Panc1 (cell line): ENCODE data around the gene OR7A10. TPM values are rescaled to one million over a fixed set of nuclear protein-coding genes. Genes with fewer than 3 reads are reported as not detected.

Source experiments
- ATAC-seq: fragments of 200-7000 bp; cut with Tn5 transposase; 2 replicates; pipeline ENCODE4 v1.9.1; 2020; ENCODE audit warnings: mild to moderate bottlenecking, moderate library complexity
- BruUV-seq: library from RNA; stranded (reverse); fragments of 400-500 nt; replicated peaks from 2 replicates; lab custom pipeline; 2021; lab: Mats Ljungman, UMichigan
- CTCF ChIA-PET: fragments of 300-600 bp; sonication (Branson Sonifier 250); formaldehyde crosslinking; loops from one replicate; lab custom pipeline; 2022; ENCODE audit warnings: antibody characterized with exemption; lab: Charles Lee
- POLR2A ChIA-PET: fragments of 300-600 bp; sonication (Branson Sonifier 250); formaldehyde crosslinking; loops from one replicate; lab custom pipeline; 2022; ENCODE audit warnings: antibody characterized with exemption; lab: Charles Lee
- DNase-seq: peaks from one replicate; pipeline ENCODE4 v3.0.0-alpha.2; 2010; ENCODE audit warnings: low read depth, low spot score
- H3K27ac ChIP-seq: 2 replicates; pipeline ENCODE4 v1.5.1; 2011; ENCODE audit warnings: mild to moderate bottlenecking, low read length, inconsistent platforms
- H3K27me3 ChIP-seq: fragments of 200-500 bp; sonication (Bioruptor generic); 2 replicates; pipeline ENCODE4 v1.6.0; 2014; ENCODE audit warnings: low read length, inconsistent platforms; ENCODE audit not compliant: control insufficient read depth, insufficient read depth
- H3K36me3 ChIP-seq: fragments of 200-500 bp; sonication (Bioruptor generic); 2 replicates; pipeline ENCODE4 v1.5.1; 2014; ENCODE audit warnings: inconsistent platforms, mild to moderate bottlenecking, low read length, moderate library complexity; ENCODE audit not compliant: control insufficient read depth, insufficient read depth
- H3K4me1 ChIP-seq: 2 replicates; pipeline ENCODE4 v1.5.1; 2011; ENCODE audit warnings: inconsistent platforms, mild to moderate bottlenecking, low read length, moderate library complexity; ENCODE audit not compliant: control insufficient read depth, insufficient read depth
- H3K4me3 ChIP-seq, 2 experiments: 2 replicates each; pipeline ENCODE4 v1.5.1; 2011 to 2012; ENCODE audit warnings: low read depth in 2 of 2, low read length in 2 of 2, mild to moderate bottlenecking in 2 of 2, inconsistent platforms in 1 of 2, moderate library complexity in 1 of 2
- H3K9me3 ChIP-seq: fragments of 200-500 bp; sonication (Bioruptor generic); 2 replicates; pipeline ENCODE4 v1.5.1; 2014; ENCODE audit warnings: low read depth, mild to moderate bottlenecking, inconsistent platforms, low read length, moderate library complexity; ENCODE audit not compliant: control insufficient read depth, insufficient read depth
- POLR2AphosphoS5 ChIP-seq: IDR thresholded peaks from 2 replicates; pipeline ENCODE4 v1.6.1; 2012; ENCODE audit warnings: mild to moderate bottlenecking, low read depth, low read length, moderate library complexity
- SIN3A ChIP-seq: IDR thresholded peaks from 2 replicates; pipeline ENCODE4 v1.6.1; 2012; ENCODE audit warnings: low read depth, mild to moderate bottlenecking, low read length, moderate library complexity, borderline replicate concordance; ENCODE audit not compliant: insufficient read depth
- TCF7L2 ChIP-seq: IDR thresholded peaks from 2 replicates; pipeline ENCODE4 v1.6.1; 2011; ENCODE audit warnings: mild to moderate bottlenecking, low read depth, low read length, inconsistent platforms
- in situ Hi-C: cut with HindIII; loops from 2 replicates; pipeline ENCODE4 v1.10.0; 2016; ENCODE audit warnings: low sequenced_read_pairs, low pct_unique_long_range_greater_than_20kb
- intact Hi-C: fragments of 100-400 bp; cut with micrococcal nuclease; formaldehyde crosslinking; loops from one replicate; pipeline ENCODE4 v1.10.0; 2022; ENCODE audit not compliant: unreplicated experiment
- total RNA-seq: library from RNA; stranded (reverse); gene quantifications from one replicate; pipeline ENCODE4 v1.2.1, GENCODE V29; 2021; ENCODE audit not compliant: unreplicated experiment
- TF ChIP-seq, protein P1 (sequence below): fragments of 450-650 bp; IDR thresholded peaks from 2 replicates; pipeline ENCODE4 v1.5.1; 2017; ENCODE audit warnings: mild to moderate bottlenecking
- TF ChIP-seq, protein P2 (sequence below), 2 experiments: IDR thresholded peaks; 2 replicates each; pipeline ENCODE4 v1.6.1; 2011 to 2012; ENCODE audit warnings: low read depth in 2 of 2, control low read depth in 1 of 2, low read length in 1 of 2, mild to moderate bottlenecking in 1 of 2, moderate library complexity in 1 of 2; ENCODE audit not compliant: insufficient read depth in 1 of 2

OR7A10 gene
- total RNA-seq, 1 experiment from 2014 or later = not detected

DNA sequence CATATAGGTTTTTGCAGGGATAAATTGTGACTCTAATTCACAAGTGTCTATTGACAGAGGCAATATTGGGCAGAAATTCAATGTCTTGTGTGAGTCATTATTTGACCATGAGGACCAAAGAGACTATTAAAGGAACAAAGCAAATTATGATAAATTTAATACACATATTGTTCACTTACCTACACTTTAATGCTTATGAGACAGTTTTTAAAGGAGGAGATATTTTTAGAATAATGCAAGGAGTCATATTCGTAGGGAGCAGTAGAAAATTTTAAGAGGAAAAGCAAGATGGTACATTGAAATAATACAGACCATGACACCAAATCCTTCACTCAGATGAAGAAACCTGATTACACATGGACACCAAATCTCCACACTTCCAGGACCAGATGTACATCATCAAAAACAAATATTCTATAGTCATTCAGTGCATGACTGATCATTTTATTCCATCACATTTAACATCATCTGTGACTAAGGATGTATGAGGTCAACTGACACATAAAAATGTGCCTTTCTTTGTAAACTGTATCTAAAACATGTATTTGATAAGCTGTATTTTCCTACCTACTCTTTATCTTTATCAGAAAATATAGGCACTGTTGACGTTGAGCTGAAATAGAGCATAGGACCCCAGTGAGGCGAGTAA lies 41.4 kb upstream of the OR7A10 start:
- in situ Hi-C loops = no loop called here
- H3K9me3 ChIP-seq = no peaks in the 10 kb centered on the region; the same call in 1 of the 2 replicates
- no TSS peak for BruUV-seq
- CTCF ChIA-PET = interaction anchor here (0.5 kb wide), 1 partner anchor 192 kb away, joined by 3 read pairs; the partner anchor contains the start of gene OR1I1
- intact Hi-C loops = loop anchor here (5.0 kb wide), 1 partner anchor 103 kb away; no protein-coding TSS in a partner anchor
- ATAC-seq (no peak), DNase-seq (no peak)
- no peaks in the 10 kb centered on the region for H3K36me3 ChIP-seq
- no peaks in the 10 kb centered on the region; the same call in 1 of the 2 replicates for H3K27me3 ChIP-seq
- H3K4me1 ChIP-seq = no peaks in the 10 kb centered on the region
- H3K4me3 ChIP-seq = no peak overlapping the region
- POLR2A ChIA-PET = no interaction called here
- TF ChIP-seq, protein P1, sequence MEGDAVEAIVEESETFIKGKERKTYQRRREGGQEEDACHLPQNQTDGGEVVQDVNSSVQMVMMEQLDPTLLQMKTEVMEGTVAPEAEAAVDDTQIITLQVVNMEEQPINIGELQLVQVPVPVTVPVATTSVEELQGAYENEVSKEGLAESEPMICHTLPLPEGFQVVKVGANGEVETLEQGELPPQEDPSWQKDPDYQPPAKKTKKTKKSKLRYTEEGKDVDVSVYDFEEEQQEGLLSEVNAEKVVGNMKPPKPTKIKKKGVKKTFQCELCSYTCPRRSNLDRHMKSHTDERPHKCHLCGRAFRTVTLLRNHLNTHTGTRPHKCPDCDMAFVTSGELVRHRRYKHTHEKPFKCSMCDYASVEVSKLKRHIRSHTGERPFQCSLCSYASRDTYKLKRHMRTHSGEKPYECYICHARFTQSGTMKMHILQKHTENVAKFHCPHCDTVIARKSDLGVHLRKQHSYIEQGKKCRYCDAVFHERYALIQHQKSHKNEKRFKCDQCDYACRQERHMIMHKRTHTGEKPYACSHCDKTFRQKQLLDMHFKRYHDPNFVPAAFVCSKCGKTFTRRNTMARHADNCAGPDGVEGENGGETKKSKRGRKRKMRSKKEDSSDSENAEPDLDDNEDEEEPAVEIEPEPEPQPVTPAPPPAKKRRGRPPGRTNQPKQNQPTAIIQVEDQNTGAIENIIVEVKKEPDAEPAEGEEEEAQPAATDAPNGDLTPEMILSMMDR = no peak
- TF ChIP-seq, protein P2, sequence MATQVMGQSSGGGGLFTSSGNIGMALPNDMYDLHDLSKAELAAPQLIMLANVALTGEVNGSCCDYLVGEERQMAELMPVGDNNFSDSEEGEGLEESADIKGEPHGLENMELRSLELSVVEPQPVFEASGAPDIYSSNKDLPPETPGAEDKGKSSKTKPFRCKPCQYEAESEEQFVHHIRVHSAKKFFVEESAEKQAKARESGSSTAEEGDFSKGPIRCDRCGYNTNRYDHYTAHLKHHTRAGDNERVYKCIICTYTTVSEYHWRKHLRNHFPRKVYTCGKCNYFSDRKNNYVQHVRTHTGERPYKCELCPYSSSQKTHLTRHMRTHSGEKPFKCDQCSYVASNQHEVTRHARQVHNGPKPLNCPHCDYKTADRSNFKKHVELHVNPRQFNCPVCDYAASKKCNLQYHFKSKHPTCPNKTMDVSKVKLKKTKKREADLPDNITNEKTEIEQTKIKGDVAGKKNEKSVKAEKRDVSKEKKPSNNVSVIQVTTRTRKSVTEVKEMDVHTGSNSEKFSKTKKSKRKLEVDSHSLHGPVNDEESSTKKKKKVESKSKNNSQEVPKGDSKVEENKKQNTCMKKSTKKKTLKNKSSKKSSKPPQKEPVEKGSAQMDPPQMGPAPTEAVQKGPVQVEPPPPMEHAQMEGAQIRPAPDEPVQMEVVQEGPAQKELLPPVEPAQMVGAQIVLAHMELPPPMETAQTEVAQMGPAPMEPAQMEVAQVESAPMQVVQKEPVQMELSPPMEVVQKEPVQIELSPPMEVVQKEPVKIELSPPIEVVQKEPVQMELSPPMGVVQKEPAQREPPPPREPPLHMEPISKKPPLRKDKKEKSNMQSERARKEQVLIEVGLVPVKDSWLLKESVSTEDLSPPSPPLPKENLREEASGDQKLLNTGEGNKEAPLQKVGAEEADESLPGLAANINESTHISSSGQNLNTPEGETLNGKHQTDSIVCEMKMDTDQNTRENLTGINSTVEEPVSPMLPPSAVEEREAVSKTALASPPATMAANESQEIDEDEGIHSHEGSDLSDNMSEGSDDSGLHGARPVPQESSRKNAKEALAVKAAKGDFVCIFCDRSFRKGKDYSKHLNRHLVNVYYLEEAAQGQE (IDR thresholded peaks at IDR 0.05; ENCODE audit: insufficient read depth in 1 of 2, low read depth in 2 of 2, low read length in 1 of 2) = no peak
- TF ChIP-seq SIN3A = no peak
- TF ChIP-seq TCF7L2 = no peak
- TF ChIP-seq POLR2AphosphoS5 = no peak
- no peak overlapping the region for H3K27ac ChIP-seq

DNA sequence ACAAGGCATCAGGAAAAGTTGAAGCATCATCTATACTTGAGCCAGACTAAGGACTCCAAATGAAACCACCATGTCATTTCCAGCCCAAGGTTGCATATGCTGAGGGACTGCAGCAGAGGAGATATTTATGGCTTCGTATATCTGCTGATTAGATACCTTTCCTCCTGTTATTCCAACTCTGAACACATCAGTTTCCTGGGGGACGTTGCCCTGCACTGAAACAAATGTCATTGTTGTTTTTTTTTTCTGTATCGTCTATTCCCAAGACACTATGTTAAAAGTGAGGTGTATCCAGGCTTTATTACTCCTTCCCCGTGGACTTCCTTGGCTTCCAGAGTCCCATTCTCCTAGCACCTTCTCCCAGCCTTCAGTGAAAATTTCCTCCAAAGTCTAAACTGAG lies 37.3 kb upstream of the OR7A10 start, which contains the start of gene OR7A17:
Gene OR7A17, minus strand, starts transcription at position 101 of the 400 bp plus-strand sequence. CDS start 4,777 bp downstream, outside the sequence.
- Histone ChIP-seq H3K27ac (no peak within 1 kb of the TSS), H3K36me3 (no peaks in the 10 kb centered on the region), H3K27me3 (no peaks in the 10 kb centered on the region; the same call in 1 of the 2 replicates), H3K4me1 (no peaks in the 10 kb centered on the region), H3K4me3 (no peak within 1 kb of the TSS), H3K9me3 (no peaks in the 10 kb centered on the region; the same call in 1 of the 2 replicates)
- POLR2A ChIA-PET = no interaction called here
- ATAC-seq (no peak), DNase-seq (no peak)
- in situ Hi-C loops = no loop called here
- TF ChIP-seq, protein P2 (IDR thresholded peaks at IDR 0.05; ENCODE audit: insufficient read depth in 1 of 2, low read depth in 2 of 2, low read length in 1 of 2) = no peak
- TF ChIP-seq TCF7L2 = no peak
- TF ChIP-seq POLR2AphosphoS5 = no peak
- TF ChIP-seq, protein P1 = no peak
- TF ChIP-seq SIN3A = no peak
- no TSS peak for BruUV-seq
- CTCF ChIA-PET = no interaction called here
- intact Hi-C loops = loop anchor here (5.0 kb wide), 1 partner anchor 99 kb away; no protein-coding TSS in a partner anchor
